Measurements from ENCODE around the gene PDCD6IP. TPM values are rescaled to one million over a fixed set of nuclear protein-coding genes. Genes with fewer than 3 reads are reported as not detected.

Gene PDCD6IP
- total RNA-seq, 1 donor from 2014 or later, result 203 TPM

GRCh38 chr3:33900440-33900808 is 102.0 kb downstream of the PDCD6IP start:
- peaks cover under 1% of the 10 kb centered on the region for H3K4me1 Mint-ChIP-seq (ENCODE audit: low read depth, unreplicated experiment)
- no peaks in the 10 kb centered on the region for H3K36me3 ChIP-seq (ENCODE audit: insufficient read depth, low read length)
- peaks cover 3% of the 10 kb centered on the region for H3K9me3 ChIP-seq (ENCODE audit: insufficient read depth, low read depth, low read length)
- H3K4me3 Mint-ChIP-seq (ENCODE audit: unreplicated experiment), result no peak overlapping the region
- H3K27me3 ChIP-seq (ENCODE audit: insufficient read depth, low read length), result peaks cover 7% of the 10 kb centered on the region
- H3K9me3 Mint-ChIP-seq (ENCODE audit: unreplicated experiment), result peaks cover 11% of the 10 kb centered on the region
- H2AFZ ChIP-seq (ENCODE audit: low read depth, low read length), result no peak overlapping the region
- H3K4me3 ChIP-seq (ENCODE audit: insufficient read depth, low read depth, low read length), result no peak overlapping the region
- TF ChIP-seq CTCF (IDR thresholded peaks at IDR 0.05; ENCODE audit: insufficient read depth, low read depth, low read length), result no peak
- TF ChIP-seq EZH2 (IDR thresholded peaks at IDR 0.05; ENCODE audit: insufficient read depth, low read length), result no peak
- no peak overlapping the region for H3K4me2 ChIP-seq (ENCODE audit: low read length)
- no peak overlapping the region for H3K9ac ChIP-seq (ENCODE audit: low read length)
- no peak for DNase-seq (ENCODE audit: low read depth)
- H3K79me2 ChIP-seq (ENCODE audit: insufficient read depth, low read length), result no peaks in the 10 kb centered on the region
- H3K27ac Mint-ChIP-seq (ENCODE audit: unreplicated experiment), result no peak overlapping the region
- no peaks in the 10 kb centered on the region for H3K4me1 ChIP-seq (ENCODE audit: insufficient read depth, low read length)
- H4K20me1 ChIP-seq (ENCODE audit: insufficient read depth, low read length), result no peaks in the 10 kb centered on the region
- no peak overlapping the region for H3K27ac ChIP-seq (ENCODE audit: low read depth, low read length)
- FAIRE-seq, result no peak
- no peaks in the 10 kb centered on the region for H3K27me3 Mint-ChIP-seq (ENCODE audit: low read depth, unreplicated experiment)
- no peaks in the 10 kb centered on the region for H3K36me3 Mint-ChIP-seq (ENCODE audit: low read depth, unreplicated experiment)

- Histone ChIP-seq H3K4me3 (ENCODE audit: insufficient read depth, low read depth, low read length) (no peak overlapping the region), H3K4me1 (ENCODE audit: insufficient read depth, low read length) (no peaks in the 10 kb centered on the region), H3K27me3 (ENCODE audit: insufficient read depth, low read length) (peaks cover 7% of the 10 kb centered on the region), H3K9me3 (ENCODE audit: insufficient read depth, low read depth, low read length) (peaks cover 3% of the 10 kb centered on the region), H2AFZ (ENCODE audit: low read depth, low read length) (no peak overlapping the region), H3K4me2 (ENCODE audit: low read length) (no peak overlapping the region), H4K20me1 (ENCODE audit: insufficient read depth, low read length) (no peaks in the 10 kb centered on the region), H3K9ac (ENCODE audit: low read length) (no peak overlapping the region), H3K36me3 (ENCODE audit: insufficient read depth, low read length) (no peaks in the 10 kb centered on the region), H3K79me2 (ENCODE audit: insufficient read depth, low read length) (no peaks in the 10 kb centered on the region), H3K27ac (ENCODE audit: low read depth, low read length) (no peak overlapping the region)
- FAIRE-seq (no peak), DNase-seq (ENCODE audit: low read depth) (no peak)
- H3K27ac Mint-ChIP-seq (ENCODE audit: unreplicated experiment), result no peak overlapping the region
- H3K36me3 Mint-ChIP-seq (ENCODE audit: low read depth, unreplicated experiment), result no peaks in the 10 kb centered on the region
- H3K9me3 Mint-ChIP-seq (ENCODE audit: unreplicated experiment), result peaks cover 11% of the 10 kb centered on the region
- no peaks in the 10 kb centered on the region for H3K27me3 Mint-ChIP-seq (ENCODE audit: low read depth, unreplicated experiment)
- H3K4me3 Mint-ChIP-seq (ENCODE audit: unreplicated experiment), result no peak overlapping the region
- TF ChIP-seq CTCF (IDR thresholded peaks at IDR 0.05; ENCODE audit: insufficient read depth, low read depth, low read length), result no peak
- no peak for TF ChIP-seq EZH2 (IDR thresholded peaks at IDR 0.05; ENCODE audit: insufficient read depth, low read length)
- H3K4me1 Mint-ChIP-seq (ENCODE audit: low read depth, unreplicated experiment), result no peaks in the 10 kb centered on the region
Measured at GRCh38 chr3:33900809-33901505, 102.5 kb downstream of the PDCD6IP start.

GRCh38 chr3:33901862-33902563 is 103.6 kb downstream of the PDCD6IP start:
- H3K27me3 ChIP-seq (ENCODE audit: insufficient read depth, low read length), result peaks cover 7% of the 10 kb centered on the region
- DNase-seq (ENCODE audit: low read depth), result no peak
- no peak overlapping the region for H3K27ac Mint-ChIP-seq (ENCODE audit: unreplicated experiment)
- no peak overlapping the region for H3K27ac ChIP-seq (ENCODE audit: low read depth, low read length)
- H3K9me3 Mint-ChIP-seq (ENCODE audit: unreplicated experiment), result peaks cover 14% of the 10 kb centered on the region
- TF ChIP-seq CTCF (IDR thresholded peaks at IDR 0.05; ENCODE audit: insufficient read depth, low read depth, low read length), result no peak
- TF ChIP-seq EZH2 (IDR thresholded peaks at IDR 0.05; ENCODE audit: insufficient read depth, low read length), result no peak
- no peak overlapping the region for H3K4me3 Mint-ChIP-seq (ENCODE audit: unreplicated experiment)
- H3K79me2 ChIP-seq (ENCODE audit: insufficient read depth, low read length), result no peaks in the 10 kb centered on the region
- no peaks in the 10 kb centered on the region for H3K36me3 Mint-ChIP-seq (ENCODE audit: low read depth, unreplicated experiment)
- no peak overlapping the region for H3K4me3 ChIP-seq (ENCODE audit: insufficient read depth, low read depth, low read length)
- no peak overlapping the region for H3K4me2 ChIP-seq (ENCODE audit: low read length)
- H3K36me3 ChIP-seq (ENCODE audit: insufficient read depth, low read length), result no peaks in the 10 kb centered on the region
- no peaks in the 10 kb centered on the region for H3K4me1 ChIP-seq (ENCODE audit: insufficient read depth, low read length)
- no peaks in the 10 kb centered on the region for H4K20me1 ChIP-seq (ENCODE audit: insufficient read depth, low read length)
- H3K9ac ChIP-seq (ENCODE audit: low read length), result no peak overlapping the region
- no peaks in the 10 kb centered on the region for H3K4me1 Mint-ChIP-seq (ENCODE audit: low read depth, unreplicated experiment)
- peaks cover 3% of the 10 kb centered on the region for H3K9me3 ChIP-seq (ENCODE audit: insufficient read depth, low read depth, low read length)
- no peak for FAIRE-seq
- H2AFZ ChIP-seq (ENCODE audit: low read depth, low read length), result no peak overlapping the region
- H3K27me3 Mint-ChIP-seq (ENCODE audit: low read depth, unreplicated experiment), result no peaks in the 10 kb centered on the region

Measured in astrocyte (in vitro differentiated cells and primary cell).